A549 treated with CpdA at 1 μM for 4 hours (cell line): ENCODE results near the gene CLCN7. TPM values are rescaled to one million over a fixed set of nuclear protein-coding genes. Genes with fewer than 3 reads are reported as not detected.

Experiments used
- total RNA-seq: library from RNA; stranded (reverse); fragments of 200-300 nt; extraction: Qiagen RNA extraction; gene quantifications from 5 replicates; pipeline ENCODE4 v1.2.3, GENCODE V29; 2022; ENCODE audit warnings: low read depth

Gene CLCN7
- total RNA-seq = 66.8 to 86.1 TPM (median 76.1 TPM) in 5 replicates

GRCh38 chr16:1474796-1475551, at the start of gene CLCN7:
TSS of gene CLCN7 (minus strand) at chr16:1475028. CDS start at chr16:1474974, 54 bp downstream.

GRCh38 chr16:1492923-1493745, 18.3 kb upstream of the CLCN7 start, which contains the start of gene TELO2:
TSS of gene TELO2 (plus strand) at chr16:1493360. CDS start at chr16:1494282, 922 bp downstream.

GRCh38 chr16:1488619-1489018, 13.8 kb upstream of the CLCN7 start, which contains the start of gene PTX4:
TSS of gene PTX4 (minus strand) at chr16:1488944. CDS start at chr16:1488909, 35 bp downstream.

GRCh38 chr16:1443980-1444729, 30.7 kb downstream of the CLCN7 start, which contains the start of gene CCDC154:
TSS of gene CCDC154 (minus strand) at chr16:1444556. CDS start at chr16:1444322, 234 bp downstream.

GRCh38 chr16:1430759-1431496, 43.9 kb downstream of the CLCN7 start, which contains the start of gene PERCC1:
TSS of gene PERCC1 (plus strand) at chr16:1431078. CDS start at chr16:1432594, 1,516 bp downstream.

GRCh38 chr16:1414532-1415260, 60.1 kb downstream of the CLCN7 start, which contains the start of gene UNKL:
TSS of gene UNKL (minus strand) at chr16:1414704. CDS start at chr16:1414691, 13 bp downstream.

Other genes starting within 250 kb of the CLCN7 start
- gene TPSG1, start 249.8 kb downstream of the CLCN7 start, total RNA-seq = 0.08 to 0.16 TPM in 2 of 5 replicates, not detected in the others
- not detected in 5 replicates for gene TPSB2, start 244.8 kb downstream of the CLCN7 start, total RNA-seq
- gene TPSAB1, start 234.3 kb downstream of the CLCN7 start, total RNA-seq = not detected in 5 replicates
- gene TPSD1, start 219.0 kb downstream of the CLCN7 start, total RNA-seq = 0.03 TPM in 1 of 5 replicates, not detected in the others
- gene UBE2I, start 165.4 kb downstream of the CLCN7 start, total RNA-seq = 161 to 196 TPM (median 171 TPM) in 5 replicates
- gene BAIAP3, start 141.4 kb downstream of the CLCN7 start, total RNA-seq = 0.75 to 2.8 TPM (median 0.86 TPM) in 5 replicates
- 50.7 to 94.3 TPM (median 89.3 TPM) in 5 replicates for gene TSR3, start 123.2 kb downstream of the CLCN7 start, total RNA-seq
- gene GNPTG, start 123.1 kb downstream of the CLCN7 start, total RNA-seq = 24.2 to 38.2 TPM (median 34.7 TPM) in 5 replicates
- 27.5 to 45.1 TPM (median 44.8 TPM) in 5 replicates for gene UNKL, start 60.3 kb downstream of the CLCN7 start, total RNA-seq
- gene UQCC4, start 54.3 kb downstream of the CLCN7 start, total RNA-seq = 29.6 to 38.5 TPM (median 37.1 TPM) in 5 replicates
- gene PERCC1, start 44.0 kb downstream of the CLCN7 start, total RNA-seq = not detected in 5 replicates
- 0.14 to 0.89 TPM (median 0.44 TPM) in 5 replicates for gene CCDC154, start 30.5 kb downstream of the CLCN7 start, total RNA-seq
- not detected in 5 replicates for gene PTX4, start 13.9 kb upstream of the CLCN7 start, total RNA-seq
- 32.1 to 45.2 TPM (median 36.7 TPM) in 5 replicates for gene TELO2, start 18.3 kb upstream of the CLCN7 start, total RNA-seq
- not detected in 5 replicates for gene TMEM204, start 58.6 kb upstream of the CLCN7 start, total RNA-seq
- gene IFT140, start 137.0 kb upstream of the CLCN7 start, total RNA-seq = 8.1 to 11.0 TPM (median 8.7 TPM) in 5 replicates
- gene CRAMP1, start 137.3 kb upstream of the CLCN7 start, total RNA-seq = 13.9 to 17.3 TPM (median 16.1 TPM) in 5 replicates
- 168 to 223 TPM (median 172 TPM) in 5 replicates for gene JPT2, start 203.3 kb upstream of the CLCN7 start, total RNA-seq
- gene MAPK8IP3, start 231.2 kb upstream of the CLCN7 start, total RNA-seq = 44.6 to 62.9 TPM (median 50.1 TPM) in 5 replicates